ENCODE data around the gene ATG101. TPM values are rescaled to one million over a fixed set of nuclear protein-coding genes. Genes with fewer than 3 reads are reported as not detected.

Gene ATG101
- total and polyA plus RNA-seq, 2 of the 13 experiments (the other 11 are each of a cell fraction or from before 2014, with no cell fraction given), result 58.2 to 67.7 TPM

GRCh38 chr12:52063082-52063924 is 6.5 kb upstream of the ATG101 start:
- intact Hi-C loops (cut with micrococcal nuclease; ENCODE audit: unreplicated experiment) (no loop called here), in situ Hi-C loops (cut with HindIII; ENCODE audit: extremely low pct_ligation_motif_present, low pct_unique_long_range_greater_than_20kb) (no loop called here)
- ChIA-PET CTCF (ENCODE audit: low intra/inter-chr PET ratio, low total read pairs) (no interaction called here), POLR2A (interaction anchor here (1.0 to 5.3 kb wide), 2 partner anchors 12 to 38 kb away, joined by 3 to 58 read pairs; partner anchors contain the start of gene NR4A1)
- DNase-seq (ENCODE audit: low spot score) (no peak), ATAC-seq (peak; percentile 26), FAIRE-seq (no peak)
- Histone ChIP-seq H4K20me1 (ENCODE audit: insufficient read depth, low read length) (no peaks in the 10 kb centered on the region), H3K9me3 (ENCODE audit: low read length) (no peaks in the 10 kb centered on the region), H3K4me1 (ENCODE audit: insufficient read depth, low read length) (peaks cover 64% of the 10 kb centered on the region), H3K79me2 (ENCODE audit: insufficient read depth, low read length) (no peaks in the 10 kb centered on the region), H3K27me3 (ENCODE audit: control insufficient read depth in 1 of 2, insufficient read depth in 2 of 2, low read length in 2 of 2) (no peaks in the 10 kb centered on the region), H3K27ac (ENCODE audit: extremely low read length, insufficient read depth, low read length) (peak overlapping the region; percentile 81), H3K9ac (ENCODE audit: insufficient read depth, low read depth, low read length) (peak overlapping the region; percentile 67), H3K4me2 (ENCODE audit: low read depth, low read length) (peak overlapping the region; percentile 42), H2AFZ (ENCODE audit: low read length) (no peak overlapping the region), H3K36me3 (replicated peaks in 1 of 2; ENCODE audit: control insufficient read depth in 1 of 2, insufficient read depth in 2 of 2, low read length in 2 of 2) (0 out of 5 replicates have a peak, but pooled peaks cover 0 to 9% of the 10 kb centered on the region in 2 experiments), H3K4me3 (replicated peaks in 1 of 3; ENCODE audit: insufficient read depth in 1 of 3, low read depth in 2 of 3, low read length in 3 of 3) (peak overlapping the region in 1 of 3 experiments; percentile 38; a peak in 1 of 6 replicates)
- WGBS (ENCODE audit: low lambda C conversion rate), result 72% methylated on average over 10 of the region's 20 CpGs
- BruUV-seq (replicated peaks), result no TSS peak
- TF ChIP-seq ZNF569 (CRISPR knock-in tag; IDR thresholded peaks at IDR 0.05; ENCODE audit: borderline replicate concordance), result no peak
- no peak for TF ChIP-seq ISL2 (CRISPR knock-in tag; IDR thresholded peaks at IDR 0.05)
- no peak for TF ChIP-seq KAT8 (CRISPR knock-in tag; IDR thresholded peaks at IDR 0.05)
- 0 out of 2 replicates have a peak, but pooled peaks have one; percentile 12 for TF ChIP-seq RBFOX2 (IDR thresholded peaks at IDR 0.05; ENCODE audit: low read depth, low read length)
- no peak for TF ChIP-seq MIER2 (CRISPR knock-in tag; IDR thresholded peaks at IDR 0.05)
- 0 out of 2 replicates have a peak, but pooled peaks have one; percentile 27 for TF ChIP-seq KDM2A (CRISPR knock-in tag; IDR thresholded peaks at IDR 0.05; ENCODE audit: borderline replicate concordance, low read depth)
- 0 out of 2 replicates have a peak, but pooled peaks have one; percentile 40 for TF ChIP-seq EEA1 (CRISPR knock-in tag; IDR thresholded peaks at IDR 0.05; ENCODE audit: borderline replicate concordance)
- no peak for TF ChIP-seq HOMEZ (CRISPR knock-in tag; IDR thresholded peaks at IDR 0.05; ENCODE audit: low read depth)
- peak; percentile 15; the same call in 1 of the 2 replicates for TF ChIP-seq CTCF (CRISPR knock-in tag; IDR thresholded peaks at IDR 0.05)
- TF ChIP-seq ZNF772 (CRISPR knock-in tag; IDR thresholded peaks at IDR 0.05), result no peak
- TF ChIP-seq ZNF891 (CRISPR knock-in tag; IDR thresholded peaks at IDR 0.05), result peak; percentile 55; the same call in 1 of the 2 replicates
- TF ChIP-seq UBTF (CRISPR knock-in tag; IDR thresholded peaks at IDR 0.05), result peak; percentile 37; the same call in 1 of the 2 replicates
- TF ChIP-seq E2F2 (CRISPR knock-in tag; IDR thresholded peaks at IDR 0.05; ENCODE audit: borderline replicate concordance), result no peak

All from HepG2 (cell line).